ENCODE data around the gene MRE11.

Gene MRE11

GRCh38 chr11:94504689-94505293, 11.1 kb upstream of the MRE11 start:
- no peak for DNase-seq

GRCh38 chr11:94501522-94501921, 7.9 kb upstream of the MRE11 start:
- no peak for DNase-seq

GRCh38 chr11:94500181-94500580, 6.5 kb upstream of the MRE11 start:
- no peak for DNase-seq

- no peak for DNase-seq
Measured at GRCh38 chr11:94494126-94494680, 559 bp upstream of the MRE11 start.

- DNase-seq, result no peak
Measured at GRCh38 chr11:94486068-94486467, 7.6 kb downstream of the MRE11 start.

GRCh38 chr11:94481342-94481741, 12.3 kb downstream of the MRE11 start:
- no peak for DNase-seq

GRCh38 chr11:94477624-94478023, 16.0 kb downstream of the MRE11 start:
- DNase-seq, result no peak

- DNase-seq, result peak; percentile 77
Measured at GRCh38 chr11:94472916-94473799, 20.5 kb downstream of the MRE11 start.

GRCh38 chr11:94469416-94469815, 24.2 kb downstream of the MRE11 start:
- no peak for DNase-seq

- DNase-seq, result no peak
Measured at GRCh38 chr11:94459576-94459975, 34.1 kb downstream of the MRE11 start.

- DNase-seq, result no peak
Measured at GRCh38 chr11:94457118-94458029, 36.3 kb downstream of the MRE11 start.

GRCh38 chr11:94455861-94456260, 37.8 kb downstream of the MRE11 start:
- no peak for DNase-seq

- DNase-seq, result no peak
Measured at GRCh38 chr11:94454301-94454700, 39.3 kb downstream of the MRE11 start.

GRCh38 chr11:94452988-94453387, 40.7 kb downstream of the MRE11 start:
- no peak for DNase-seq

- DNase-seq, result no peak
Measured at GRCh38 chr11:94450048-94450447, 43.6 kb downstream of the MRE11 start.

- DNase-seq, result no peak
Measured at GRCh38 chr11:94449437-94449836, 44.2 kb downstream of the MRE11 start.

GRCh38 chr11:94449029-94449428, 44.6 kb downstream of the MRE11 start:
- no peak for DNase-seq

GRCh38 chr11:94447149-94447548, 46.5 kb downstream of the MRE11 start:
- DNase-seq, result no peak

- no peak for DNase-seq
Measured at GRCh38 chr11:94445641-94446040, 48.0 kb downstream of the MRE11 start.

GRCh38 chr11:94433049-94433448, 60.6 kb downstream of the MRE11 start:
- no peak for DNase-seq

- no peak for DNase-seq
Measured at GRCh38 chr11:94424662-94425061, 69.0 kb downstream of the MRE11 start.

GRCh38 chr11:94424011-94424410, 69.6 kb downstream of the MRE11 start:
- DNase-seq, result no peak

GRCh38 chr11:94423507-94423906, 70.1 kb downstream of the MRE11 start:
- no peak for DNase-seq

All from SIG-M5 (cell line).